ENCODE results near the gene PAK4.

- TF ChIP-seq CTCF (IDR thresholded peaks at IDR 0.05; ENCODE audit: control extremely low read depth in 1 of 3, insufficient read depth in 1 of 3, low read depth in 1 of 3, low read length in 3 of 3) (no peak), BACH1 (IDR thresholded peaks at IDR 0.05; ENCODE audit: low read length) (no peak), POLR2AphosphoS5 (IDR thresholded peaks at IDR 0.05; ENCODE audit: low read depth, low read length) (no peak), JUN (IDR thresholded peaks at IDR 0.05; ENCODE audit: low read depth, low read length) (no peak), KDM5A (IDR thresholded peaks at IDR 0.05; ENCODE audit: low read length) (no peak), GABPA (IDR thresholded peaks at IDR 0.05; ENCODE audit: borderline replicate concordance, insufficient read depth, low read length) (no peak), POLR2A (IDR thresholded peaks at IDR 0.05; ENCODE audit: control extremely low read depth in 1 of 2, low read depth in 2 of 2, low read length in 2 of 2) (no peak), CREB1 (IDR thresholded peaks at IDR 0.05) (no peak)
Observed at GRCh38 chr19:39167461-39168257, 42.1 kb downstream of the PAK4 start.
